HEK293T (cell line): ENCODE results near the gene BRCA1.

Experiments used
- ARNT ChIP-seq: fragments of 450-650 bp; IDR thresholded peaks from 2 replicates; pipeline ENCODE4 v1.6.1; 2017; ENCODE audit warnings: mild to moderate bottlenecking
- BHLHE40 ChIP-seq: fragments of 450-650 bp; IDR thresholded peaks from 2 replicates; pipeline ENCODE4 v1.6.1; 2016; ENCODE audit warnings: mild to moderate bottlenecking, moderate library complexity, borderline replicate concordance
- CTBP1 ChIP-seq: fragments of 450-650 bp; IDR thresholded peaks from 2 replicates; pipeline ENCODE4 v1.6.1; 2016; ENCODE audit warnings: borderline replicate concordance
- FOXA1 ChIP-seq: fragments of 450-650 bp; IDR thresholded peaks from 2 replicates; pipeline ENCODE4 v1.6.1; 2016; ENCODE audit warnings: mild to moderate bottlenecking
- HDGF ChIP-seq: fragments of 450-650 bp; IDR thresholded peaks from 2 replicates; pipeline ENCODE4 v1.6.1; 2017; ENCODE audit warnings: antibody characterized with exemption, borderline replicate concordance
- L3MBTL2 ChIP-seq: fragments of 450-650 bp; conservative IDR thresholded peaks from 2 replicates; pipeline ENCODE4 v1.6.1; 2016; ENCODE audit warnings: mild to moderate bottlenecking
- LEF1 ChIP-seq: fragments of 450-650 bp; IDR thresholded peaks from 2 replicates; pipeline ENCODE4 v1.6.1; 2017; ENCODE audit warnings: mild to moderate bottlenecking, borderline replicate concordance
- NFRKB ChIP-seq: fragments of 450-650 bp; IDR thresholded peaks from 2 replicates; pipeline ENCODE4 v1.6.1; 2016; ENCODE audit warnings: mild to moderate bottlenecking, moderate library complexity
- PKNOX1 ChIP-seq: fragments of 450-650 bp; IDR thresholded peaks from 2 replicates; pipeline ENCODE4 v1.6.1; 2016
- SP1 ChIP-seq: fragments of 450-650 bp; IDR thresholded peaks from 2 replicates; pipeline ENCODE4 v1.6.1; 2017
- SUZ12 ChIP-seq: fragments of 450-650 bp; IDR thresholded peaks from 2 replicates; pipeline ENCODE4 v1.6.1; 2016; ENCODE audit warnings: mild to moderate bottlenecking
- TARDBP ChIP-seq: fragments of 450-650 bp; IDR thresholded peaks from 2 replicates; pipeline ENCODE4 v1.6.1; 2016
- ZNF384 ChIP-seq: fragments of 450-650 bp; IDR thresholded peaks from 2 replicates; pipeline ENCODE4 v1.6.1; 2016

- TF ChIP-seq BHLHE40 (no peak), TARDBP (no peak), L3MBTL2 (no peak), SP1 (no peak), SUZ12 (no peak), ZNF384 (no peak), NFRKB (no peak), PKNOX1 (no peak), FOXA1 (no peak), HDGF (no peak), LEF1 (no peak), ARNT (no peak), CTBP1 (no peak)
Observed at GRCh38 chr17:43135454-43135819, 10.3 kb upstream of the BRCA1 start.
